Measurements from ENCODE around the gene SNRPD3.
"Not testable (repeated sequence)": the region's sequence is repeated elsewhere in the genome, so short reads cannot be mapped to it uniquely, and the experiment has no call there.

Gene SNRPD3

GRCh38 chr22:24593559-24593835 is 37.7 kb downstream of the SNRPD3 start:
- DNase-seq: not testable (repeated sequence)

- no peak for DNase-seq
These were observed 38.2 kb downstream of the SNRPD3 start for GRCh38 chr22:24593836-24594568.

- DNase-seq: no peak
These were observed 38.8 kb downstream of the SNRPD3 start for GRCh38 chr22:24594569-24595120.

GRCh38 chr22:24595228-24595627 is 39.4 kb downstream of the SNRPD3 start:
- no peak for DNase-seq

- no peak for DNase-seq
These were observed 40.1 kb downstream of the SNRPD3 start for GRCh38 chr22:24595863-24596262.

GRCh38 chr22:24597076-24597475 is 41.3 kb downstream of the SNRPD3 start:
- not testable (repeated sequence) for DNase-seq

- DNase-seq: no peak
These were observed 43.7 kb downstream of the SNRPD3 start for GRCh38 chr22:24599514-24599913.

- DNase-seq: not testable (repeated sequence)
These were observed 44.3 kb downstream of the SNRPD3 start for GRCh38 chr22:24599958-24600715.

GRCh38 chr22:24601217-24602104 is 45.7 kb downstream of the SNRPD3 start:
- no peak for DNase-seq

GRCh38 chr22:24602105-24602749 is 46.4 kb downstream of the SNRPD3 start:
- not testable (repeated sequence) for DNase-seq

- not testable (repeated sequence) for DNase-seq
These were observed 47.3 kb downstream of the SNRPD3 start, which contains the start of gene GGT1 for GRCh38 chr22:24602847-24603769. Gene GGT1 (plus strand): TSS chr22:24603193. CDS start chr22:24611082, 7,889 bp downstream.

- not testable (repeated sequence) for DNase-seq
These were observed 48.2 kb downstream of the SNRPD3 start for GRCh38 chr22:24603770-24604629.

- not testable (repeated sequence) for DNase-seq
These were observed 50.5 kb downstream of the SNRPD3 start for GRCh38 chr22:24606340-24606739.

GRCh38 chr22:24607429-24607983 is 51.7 kb downstream of the SNRPD3 start:
- DNase-seq: not testable (repeated sequence)

GRCh38 chr22:24608327-24608726 is 52.5 kb downstream of the SNRPD3 start:
- DNase-seq: not testable (repeated sequence)

GRCh38 chr22:24609888-24610287 is 54.1 kb downstream of the SNRPD3 start:
- DNase-seq: not testable (repeated sequence)

- not testable (repeated sequence) for DNase-seq
These were observed 59.0 kb downstream of the SNRPD3 start for GRCh38 chr22:24614794-24615193.

- DNase-seq: not testable (repeated sequence)
These were observed 65.4 kb downstream of the SNRPD3 start for GRCh38 chr22:24621244-24621643.

GRCh38 chr22:24622596-24622995 is 66.8 kb downstream of the SNRPD3 start:
- DNase-seq: not testable (repeated sequence)

Data from NCI-H345 (cell line).